HG03565 (cell line): ENCODE results near the gene PPARD.
"Not testable (repeated sequence)": the region's sequence is repeated elsewhere in the genome, so short reads cannot be mapped to it uniquely, and the experiment has no call there.

Experiments
- ATAC-seq: cut with Tn5 transposase; IDR thresholded peaks from one replicate; pipeline ENCODE4 v1.9.1; 2021; ENCODE audit warnings: mild to moderate bottlenecking, moderate library complexity; ENCODE audit not compliant: unreplicated experiment

Gene PPARD

GRCh38 chr6:35342258-35343091, at the start of gene PPARD:
PPARD (plus strand) TSS chr6:35342558; CDS start chr6:35411088, 68,530 bp downstream.
- peak; percentile 91 for ATAC-seq

DNA sequence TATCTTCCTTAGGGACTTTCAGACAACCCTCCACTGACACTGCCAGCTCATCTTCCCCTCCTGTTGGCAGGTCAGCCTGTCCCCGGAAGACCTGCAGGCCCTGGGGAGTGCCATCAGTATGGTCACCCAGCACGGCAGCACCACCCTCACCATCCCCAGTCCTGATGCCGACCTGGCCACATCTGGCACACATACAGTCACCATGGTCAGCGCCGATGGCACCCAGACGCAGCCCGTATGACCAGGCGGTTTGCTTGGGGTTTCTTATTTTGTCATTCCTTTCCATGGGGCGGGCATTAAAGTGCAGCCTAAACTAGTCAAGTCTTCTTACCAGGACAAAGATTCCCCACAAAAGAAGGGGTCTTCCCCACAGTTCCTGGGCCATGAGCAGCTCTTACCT, 48.7 kb upstream of the PPARD start:
- no peak for ATAC-seq

DNA sequence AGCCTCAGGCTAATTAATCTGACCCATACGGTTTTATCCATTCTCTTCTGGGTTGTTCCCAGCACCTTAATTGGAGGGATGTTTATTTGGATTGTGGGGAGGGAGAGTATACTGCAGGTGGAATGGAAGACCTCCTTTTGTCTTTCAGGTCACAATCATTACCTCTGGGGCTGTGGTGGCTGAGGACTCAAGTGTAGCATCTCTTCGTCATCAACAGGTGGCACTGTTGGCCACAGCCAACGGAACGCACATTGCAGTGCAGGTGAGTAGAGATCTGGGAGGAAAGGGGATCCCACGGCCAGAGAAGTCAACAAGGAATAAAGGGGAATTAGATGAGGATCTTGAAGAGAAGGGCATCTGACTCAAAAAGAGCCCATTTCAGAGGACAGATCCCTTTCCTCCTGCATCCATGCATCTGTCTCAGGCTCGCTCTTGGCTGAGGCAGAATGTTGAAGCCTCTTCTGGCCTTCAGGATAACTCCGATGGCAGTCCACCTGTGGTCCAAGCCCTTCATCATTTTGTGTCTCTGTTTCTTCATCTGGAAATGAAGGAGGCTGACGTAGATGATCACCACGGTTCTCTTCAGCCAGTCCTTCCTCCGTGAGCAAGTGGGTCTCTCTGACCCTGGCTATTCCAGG, 47.9 kb upstream of the PPARD start:
- ATAC-seq, result no peak

DNA sequence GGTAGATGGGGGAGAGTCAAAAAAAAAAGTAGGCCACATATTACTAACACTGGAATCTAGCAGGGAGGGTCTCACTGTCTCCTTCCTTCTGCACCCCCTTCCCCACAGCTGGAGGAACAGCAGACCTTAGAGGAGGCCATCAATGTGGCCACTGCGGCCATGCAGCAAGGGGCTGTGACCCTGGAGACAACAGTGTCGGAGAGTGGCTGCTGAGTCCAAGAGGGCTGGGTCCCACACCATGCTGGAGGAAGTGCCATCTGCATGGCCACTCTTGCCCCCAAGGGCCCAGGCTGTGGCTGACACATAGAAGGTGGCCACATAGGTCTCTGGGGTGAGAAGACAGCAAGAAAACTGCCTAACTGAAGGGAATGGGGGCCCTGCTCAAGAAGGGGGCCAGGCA, 47.3 kb upstream of the PPARD start:
- ATAC-seq, result no peak

GRCh38 chr6:35295521-35296315, 46.6 kb upstream of the PPARD start:
- ATAC-seq, result no peak

GRCh38 chr6:35296931-35297600, 45.3 kb upstream of the PPARD start:
- no peak for ATAC-seq

DNA sequence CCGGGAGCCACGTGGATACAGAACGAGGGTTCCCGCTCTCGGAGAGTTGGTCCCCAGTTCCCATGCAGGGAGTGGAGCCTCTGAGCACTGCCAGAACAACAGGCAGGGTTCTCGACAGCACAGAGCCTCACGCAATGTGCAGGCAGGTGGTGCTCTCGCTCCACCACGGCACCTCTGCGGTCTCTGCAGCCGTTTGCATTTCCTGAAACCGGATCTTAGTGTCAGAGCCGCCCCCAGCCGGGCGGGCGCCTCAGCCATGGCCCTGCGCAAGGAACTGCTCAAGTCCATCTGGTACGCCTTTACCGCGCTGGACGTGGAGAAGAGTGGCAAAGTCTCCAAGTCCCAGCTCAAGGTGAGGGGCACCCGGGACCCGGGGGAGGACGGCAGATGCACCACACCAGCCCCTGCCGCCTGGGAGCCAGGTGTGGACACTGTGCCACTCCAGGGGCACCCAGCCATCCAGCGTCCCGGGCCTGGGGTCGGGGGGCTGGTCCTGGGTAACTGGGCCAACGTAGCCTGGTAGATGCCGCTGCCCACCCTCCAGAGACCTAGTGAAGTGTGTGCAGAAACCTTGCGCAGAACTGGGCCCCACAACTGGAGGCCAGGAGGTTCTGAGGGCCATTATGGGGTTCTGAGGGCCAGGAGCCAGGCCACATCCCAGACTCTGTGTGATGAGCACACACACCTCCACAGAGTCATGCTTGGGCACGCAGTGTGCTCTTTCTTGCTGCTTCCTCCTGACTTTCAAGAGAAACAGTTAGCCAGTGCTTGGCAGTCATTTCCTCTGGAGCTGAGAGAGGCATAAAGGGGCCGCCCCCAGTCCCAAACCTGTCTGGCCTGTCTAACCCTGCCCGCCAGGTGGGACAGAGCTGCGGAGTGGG, 44.5 kb upstream of the PPARD start, which contains the start of gene DEF6:
Gene DEF6, plus strand, starts transcription at position 218 of the 881 bp plus-strand sequence. Its CDS starts 39 bp downstream, at position 257.
- peak; percentile 72 for ATAC-seq

DNA sequence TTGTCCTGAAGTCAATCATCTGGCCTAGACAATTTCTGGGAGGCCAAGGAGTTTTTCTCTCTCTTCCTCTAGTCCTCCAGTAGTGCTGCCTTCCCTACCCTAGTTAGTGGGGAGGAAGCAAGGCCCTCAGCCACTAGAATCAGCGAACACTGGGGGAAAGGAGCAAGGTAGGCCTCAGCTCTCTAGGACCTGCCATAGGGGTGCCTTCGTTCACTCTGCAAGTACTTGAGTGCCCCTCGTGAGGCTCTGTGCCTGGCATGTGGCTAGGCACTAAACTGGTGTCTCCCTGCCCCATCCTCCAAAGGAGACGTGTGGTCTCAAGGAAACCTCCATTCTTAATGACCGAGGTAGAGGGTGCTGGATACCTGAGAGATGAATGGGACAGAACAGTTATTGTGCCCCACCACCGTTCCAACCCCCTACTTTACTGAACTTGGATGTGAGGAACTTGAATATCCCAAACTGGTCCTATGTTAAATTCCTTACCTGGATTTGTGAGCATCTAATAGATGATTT, 43.7 kb upstream of the PPARD start:
- ATAC-seq, result no peak

DNA sequence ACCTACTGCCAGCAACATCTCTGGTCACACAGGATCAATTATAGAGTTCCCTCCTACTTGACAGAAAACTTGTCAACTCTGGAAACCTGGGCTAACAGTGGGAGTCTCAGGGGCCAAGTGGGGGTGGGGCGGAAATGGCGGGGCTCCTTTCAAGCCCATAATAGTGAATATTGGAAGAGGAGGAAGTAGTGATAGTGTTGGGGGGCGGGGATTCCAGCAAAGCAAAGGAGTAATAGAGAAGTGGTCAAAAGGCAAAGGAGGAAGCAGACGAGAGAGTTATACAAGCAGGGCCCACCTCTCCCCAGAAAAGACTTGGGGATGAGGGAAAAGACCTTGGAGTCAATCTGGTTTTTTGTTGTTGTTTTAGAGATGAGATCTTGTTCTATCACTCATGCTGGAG, 42.7 kb upstream of the PPARD start:
- no peak for ATAC-seq

GRCh38 chr6:35300848-35301247, 41.5 kb upstream of the PPARD start:
- ATAC-seq, result no peak

GRCh38 chr6:35302604-35303241, 39.6 kb upstream of the PPARD start:
- ATAC-seq, result peak; percentile 49

DNA sequence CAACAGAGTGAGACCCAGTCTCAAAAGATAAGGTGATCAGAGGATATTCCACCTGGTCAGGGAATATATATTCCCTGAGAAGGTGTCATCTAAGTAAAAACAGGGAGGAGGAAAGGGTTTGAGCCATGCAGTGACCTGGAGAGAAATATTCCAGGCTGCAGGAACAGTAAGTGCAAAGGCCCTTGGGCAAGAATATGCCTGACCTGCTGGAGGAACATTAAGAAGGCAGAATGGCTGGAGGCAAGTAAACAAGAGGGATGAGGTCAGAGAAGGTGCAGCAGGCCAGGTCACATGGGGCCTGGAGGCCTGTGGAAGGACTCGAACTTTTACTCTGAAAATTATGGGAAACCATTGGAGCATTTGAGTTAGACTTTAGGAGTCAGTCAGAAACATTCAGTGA, 38.1 kb upstream of the PPARD start:
- no peak for ATAC-seq

DNA sequence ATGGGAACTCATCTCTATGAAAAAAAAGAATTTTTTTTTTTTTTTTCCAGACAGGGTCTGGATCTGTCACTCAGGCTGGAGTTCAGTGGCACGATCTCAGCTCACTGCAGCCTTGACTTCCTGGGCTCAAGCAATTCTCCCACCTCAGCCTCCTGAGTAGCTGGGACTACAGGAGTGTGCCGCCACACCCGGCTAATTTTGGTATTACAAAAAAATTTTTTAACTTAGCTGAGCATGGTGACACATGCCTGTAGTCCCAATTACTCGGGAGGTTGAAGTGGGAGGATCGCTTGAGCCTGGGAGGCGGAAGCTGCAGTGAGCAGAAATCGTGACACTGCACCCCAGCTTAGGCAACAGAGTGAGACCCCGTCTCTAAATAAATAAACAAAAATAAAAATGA, 37.2 kb upstream of the PPARD start:
- no peak for ATAC-seq

DNA sequence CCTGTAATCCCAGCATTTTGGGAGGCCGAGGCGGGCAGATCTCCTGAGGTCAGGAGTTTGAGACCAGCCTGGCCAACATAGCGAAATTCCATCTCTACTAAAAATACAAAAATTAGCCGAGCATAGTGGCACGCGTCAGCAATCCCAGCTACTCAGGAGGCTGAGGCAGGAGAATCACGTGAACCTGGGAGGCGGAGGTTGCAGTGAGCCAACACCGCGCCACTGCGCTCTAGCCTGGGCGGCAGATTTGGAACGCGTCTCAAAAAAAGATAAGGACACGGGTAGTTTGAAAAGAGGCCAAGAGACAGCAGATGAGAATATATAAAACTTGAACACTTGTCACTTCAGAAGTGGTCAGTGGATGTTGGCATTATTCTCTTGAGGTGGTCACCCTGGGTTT, 35.2 kb upstream of the PPARD start:
- ATAC-seq, result not testable (repeated sequence)

DNA sequence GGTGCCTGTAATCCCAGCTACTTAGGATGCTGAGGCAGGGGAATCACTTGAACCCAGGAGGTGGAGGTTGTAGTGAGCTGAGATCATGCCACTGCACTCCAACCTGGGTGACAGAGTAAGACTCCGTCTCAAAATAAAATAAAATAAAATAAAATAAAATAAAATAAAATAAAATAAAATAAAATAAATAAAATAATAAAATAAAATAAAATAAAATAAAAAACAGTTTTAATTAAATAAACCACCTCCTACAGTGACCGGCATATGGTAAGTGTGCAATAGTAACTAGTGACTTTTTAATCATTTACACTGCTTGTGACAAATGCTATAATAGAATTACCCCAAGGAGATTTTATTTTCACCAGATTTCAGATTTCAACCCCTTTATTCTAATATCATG, 33.8 kb upstream of the PPARD start:
- not testable (repeated sequence) for ATAC-seq

GRCh38 chr6:35309611-35310264, 32.6 kb upstream of the PPARD start:
- no peak for ATAC-seq

DNA sequence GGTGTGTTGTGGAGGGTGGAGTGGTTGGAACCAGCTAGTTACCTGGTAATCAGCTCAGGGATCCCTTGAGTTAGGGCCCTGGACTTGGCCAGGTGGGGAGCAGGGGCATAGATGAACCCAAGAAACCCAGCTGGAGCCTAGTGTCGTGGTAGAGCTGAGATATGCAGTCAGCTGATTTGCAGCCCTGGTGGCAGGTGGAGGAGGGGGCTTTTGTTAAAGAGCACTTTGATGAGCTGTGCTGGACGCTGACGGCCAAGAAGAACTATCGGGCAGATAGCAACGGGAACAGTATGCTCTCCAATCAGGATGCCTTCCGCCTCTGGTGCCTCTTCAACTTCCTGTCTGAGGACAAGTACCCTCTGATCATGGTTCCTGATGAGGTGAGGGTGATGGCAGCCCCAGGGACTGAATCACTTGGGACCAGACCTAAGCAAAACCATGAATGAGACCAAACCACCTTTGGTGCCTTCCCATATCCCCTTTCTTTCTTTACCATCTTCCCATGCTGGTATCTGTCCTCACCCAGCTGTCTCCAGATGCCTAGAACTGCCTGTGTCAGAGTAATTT, 32.0 kb upstream of the PPARD start:
- ATAC-seq, result no peak

- ATAC-seq, result no peak
Measured at GRCh38 chr6:35311390-35312075, 30.8 kb upstream of the PPARD start.
